Left colon (tissue), 2 donors: ENCODE measurements around the gene MAPT. TPM values are rescaled to one million over a fixed set of nuclear protein-coding genes. Genes with fewer than 3 reads are reported as not detected.

Experiments used
- ATAC-seq: fragments of 200-7000 bp; cut with Tn5 transposase; one replicate; pipeline ENCODE4 v1.9.1; 2020; ENCODE audit warnings: mild to moderate bottlenecking, moderate library complexity
- DNase-seq, 2 donors: peaks; one replicate each; pipeline ENCODE4 v3.0.0-alpha.2; 2020
- intact Hi-C, 2 donors: fragments of 100-400 bp; cut with DNase I in 1 of 2; cut with micrococcal nuclease in 1 of 2; formaldehyde crosslinking; loops; one replicate each; pipeline versions ENCODE4 v1.11.2 to v1.14.0; 2022; cut with DNase I, micrococcal nuclease
- total RNA-seq, 2 donors: library from RNA; stranded (reverse); fragmentation: NEBNext Ultra II Directional; extraction: Animal tissue kit (Norgen Biotek cat#: 25700); gene quantifications; one replicate each; pipeline ENCODE4 v1.2.1, GENCODE V29; 2021
- donor health status: DM: no; HTN: no; CAD: no.
- donor health status: DM: yes; HTN: yes; CAD: no.

Gene MAPT
- total RNA-seq, 2 donors from 2014 or later = 0.64 to 2.5 TPM

- DNase-seq = no peak
- intact Hi-C loops = no loop called here
- ATAC-seq = no peak
Observed at GRCh38 chr17:45976755-45977505, 82.6 kb downstream of the MAPT start.

- intact Hi-C loops = no loop called here
- no peak for ATAC-seq
- no peak for DNase-seq
Observed at GRCh38 chr17:45977506-45977824, 83.1 kb downstream of the MAPT start.

- ATAC-seq = no peak
- intact Hi-C loops = no loop called here
- no peak for DNase-seq
Observed at GRCh38 chr17:45977976-45978626, 83.7 kb downstream of the MAPT start.

GRCh38 chr17:45979137-45979536 lies 84.8 kb downstream of the MAPT start:
- DNase-seq (no peak), ATAC-seq (no peak)
- intact Hi-C loops = no loop called here

- no peak for DNase-seq
- no peak for ATAC-seq
- intact Hi-C loops = no loop called here
Observed at GRCh38 chr17:45980855-45981254, 86.5 kb downstream of the MAPT start.

- DNase-seq = no peak
- intact Hi-C loops = no loop called here
- ATAC-seq = no peak
Observed at GRCh38 chr17:45981306-45981705, 87.0 kb downstream of the MAPT start.

GRCh38 chr17:45982791-45983613 lies 88.6 kb downstream of the MAPT start:
- ATAC-seq = no peak
- DNase-seq = no peak
- intact Hi-C loops = no loop called here

- no peak for ATAC-seq
- intact Hi-C loops = no loop called here
- DNase-seq = no peak
Observed at GRCh38 chr17:45983614-45984310, 89.4 kb downstream of the MAPT start.

GRCh38 chr17:45984368-45984767 lies 90.0 kb downstream of the MAPT start:
- ATAC-seq (no peak), DNase-seq (no peak)
- intact Hi-C loops = no loop called here

GRCh38 chr17:45985447-45985846 lies 91.1 kb downstream of the MAPT start:
- intact Hi-C loops = no loop called here
- DNase-seq (no peak), ATAC-seq (no peak)

GRCh38 chr17:45986056-45986455 lies 91.7 kb downstream of the MAPT start:
- ATAC-seq (no peak), DNase-seq (no peak)
- intact Hi-C loops = no loop called here

GRCh38 chr17:45987706-45988105 lies 93.4 kb downstream of the MAPT start:
- peak; percentile 36 for ATAC-seq
- intact Hi-C loops = no loop called here
- DNase-seq = no peak

GRCh38 chr17:45989759-45990158 lies 95.4 kb downstream of the MAPT start:
- no peak for ATAC-seq
- intact Hi-C loops = no loop called here
- DNase-seq = no peak

- DNase-seq = no peak
- intact Hi-C loops = no loop called here
- no peak for ATAC-seq
Observed at GRCh38 chr17:45990886-45991285, 96.5 kb downstream of the MAPT start.

- no peak for ATAC-seq
- intact Hi-C loops = no loop called here
Observed at GRCh38 chr17:45991341-45991740, 97.0 kb downstream of the MAPT start.

GRCh38 chr17:45992175-45992574 lies 97.8 kb downstream of the MAPT start:
- ATAC-seq (no peak), DNase-seq (no peak)
- intact Hi-C loops = no loop called here

More at GRCh38 chr17:45991341-45991740, 97.0 kb downstream of the MAPT start:
- no peak for DNase-seq

- no peak for ATAC-seq
- intact Hi-C loops = no loop called here
- DNase-seq = no peak
Observed at GRCh38 chr17:45992904-45993303, 98.5 kb downstream of the MAPT start.

GRCh38 chr17:45993962-45994627 lies 99.7 kb downstream of the MAPT start:
- intact Hi-C loops = no loop called here
- DNase-seq = no peak
- no peak for ATAC-seq

- intact Hi-C loops = no loop called here
- no peak for DNase-seq
- ATAC-seq = no peak
Observed at GRCh38 chr17:45994987-45995386, 100.6 kb downstream of the MAPT start.
